Erythroblast (primary cell): Measurements from ENCODE around the gene OSBPL2.

ENCODE experiments used
- GATA1 ChIP-seq: IDR thresholded peaks from 2 replicates; pipeline ENCODE4 v1.6.1; 2011; ENCODE audit warnings: low read depth, mild to moderate bottlenecking, control low read depth, low read length, moderate library complexity
- POLR2A ChIP-seq: IDR thresholded peaks from 2 replicates; pipeline ENCODE4 v1.6.1; 2011; ENCODE audit warnings: mild to moderate bottlenecking, low read length

DNA sequence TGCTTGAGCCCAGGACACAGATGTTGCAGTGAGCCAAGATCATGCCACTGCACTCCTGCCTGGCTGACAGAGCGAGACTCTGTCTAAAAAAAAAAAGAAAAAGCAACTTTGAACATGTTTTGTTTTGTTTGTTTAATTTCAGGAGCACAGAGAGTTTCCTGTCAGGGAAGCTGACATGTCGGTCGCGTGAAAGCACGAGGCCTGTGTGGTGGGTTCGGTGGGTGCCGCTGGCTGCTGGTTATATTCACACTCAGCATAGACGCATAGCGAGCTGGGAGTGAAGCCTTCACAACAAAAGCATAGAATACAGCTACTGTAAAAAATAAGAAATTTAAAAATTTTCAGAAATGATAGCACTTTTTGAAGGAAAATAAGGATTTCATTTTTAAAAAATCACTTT is 41.0 kb upstream of the OSBPL2 start:
- TF ChIP-seq POLR2A (no peak), GATA1 (no peak)
